ENCODE data around the gene EPHA4. TPM values are rescaled to one million over a fixed set of nuclear protein-coding genes. Genes with fewer than 3 reads are reported as not detected.

Gene EPHA4
- polyA plus RNA-seq, 2 of the 4 experiments (the other 2 are of a cell fraction), result 0.54 to 1.1 TPM

DNA sequence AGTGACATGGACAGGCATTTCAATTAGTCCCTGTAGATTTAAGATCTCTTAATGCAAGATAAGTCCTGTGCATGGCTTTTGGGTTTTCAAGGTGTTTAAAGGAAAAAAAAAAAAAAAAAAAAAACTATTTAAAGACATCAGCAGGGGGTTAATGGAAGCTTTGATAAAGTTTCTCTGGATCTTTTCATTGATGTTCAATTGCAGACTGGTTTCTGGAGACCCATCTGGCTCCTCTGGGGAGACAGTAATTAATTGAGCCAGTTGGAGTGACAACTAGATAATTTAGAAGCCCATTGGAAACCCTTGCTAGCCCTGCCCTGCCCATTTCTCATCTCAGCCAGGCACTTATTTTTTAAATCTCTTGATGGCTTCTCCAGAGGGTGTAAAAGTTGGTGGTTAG, 98.7 kb downstream of the EPHA4 start:
- ATAC-seq (no peak), DNase-seq (ENCODE audit: low read depth in 1 of 2, low spot score in 1 of 2) (no peak), FAIRE-seq (no peak)
- ChIA-PET CTCF (no interaction called here), POLR2A (no interaction called here)
- H3K27ac ChIP-seq, result no peak overlapping the region
- H3K4me2 ChIP-seq, result no peak overlapping the region
- no peaks in the 10 kb centered on the region for H3K9me3 ChIP-seq
- H3K4me1 ChIP-seq, result no peaks in the 10 kb centered on the region
- TF ChIP-seq TP53 (CRISPR knock-in tag; IDR thresholded peaks at IDR 0.05) (no peak), CTCF (IDR thresholded peaks at IDR 0.05) (no peak), CBX8 (IDR thresholded peaks at IDR 0.05) (no peak), CHD2 (IDR thresholded peaks at IDR 0.05; ENCODE audit: low read length, partially characterized antibody) (no peak), USF2 (IDR thresholded peaks at IDR 0.05) (no peak), JUNB (IDR thresholded peaks at IDR 0.05) (no peak), EP300 (IDR thresholded peaks at IDR 0.05) (no peak), EHF (CRISPR knock-in tag; IDR thresholded peaks at IDR 0.05) (no peak), FOSL2 (IDR thresholded peaks at IDR 0.05) (no peak), FOSL2 (CRISPR knock-in tag; IDR thresholded peaks at IDR 0.05) (no peak)
- no peak overlapping the region for H3K4me3 ChIP-seq

DNA sequence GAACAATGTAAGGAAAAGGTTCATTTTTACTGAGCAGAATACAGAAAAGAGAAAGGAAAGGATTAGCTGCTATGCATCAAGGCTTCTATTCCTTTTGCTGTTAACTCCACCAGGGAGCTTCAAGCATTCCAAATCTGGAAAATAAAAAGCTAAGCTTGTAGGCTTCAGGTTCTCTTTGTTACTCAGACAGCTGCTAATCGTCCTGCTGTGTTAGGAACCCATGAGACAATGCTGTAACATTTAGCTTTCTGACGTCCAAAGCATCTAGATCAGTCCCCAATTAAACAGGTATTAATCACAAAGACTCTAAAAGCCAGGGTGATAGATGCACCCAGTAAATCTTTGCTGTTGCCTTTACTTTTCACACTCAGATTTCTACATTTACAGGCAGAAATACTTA, 103.8 kb downstream of the EPHA4 start:
- POLR2A ChIA-PET, result no interaction called here
- FAIRE-seq, result no peak
- no peak overlapping the region for H3K4me3 ChIP-seq
- TF ChIP-seq JUN (IDR thresholded peaks at IDR 0.05), result no peak
- no peak for TF ChIP-seq SMC3 (IDR thresholded peaks at IDR 0.05)
- no peak for TF ChIP-seq KDM1A (IDR thresholded peaks at IDR 0.05; ENCODE audit: low read depth)
- no peak for TF ChIP-seq MAFK (IDR thresholded peaks at IDR 0.05; ENCODE audit: partially characterized antibody)
- TF ChIP-seq ZSCAN20 (CRISPR knock-in tag; IDR thresholded peaks at IDR 0.05), result no peak
- no peak for TF ChIP-seq HEYL (CRISPR knock-in tag; IDR thresholded peaks at IDR 0.05)
- no peak for TF ChIP-seq PHF8 (IDR thresholded peaks at IDR 0.05; ENCODE audit: borderline replicate concordance, low read depth)
- no peak for TF ChIP-seq POLR2A (IDR thresholded peaks at IDR 0.05; ENCODE audit: low read length)
- no peak for TF ChIP-seq RARB (CRISPR knock-in tag; IDR thresholded peaks at IDR 0.05)
- TF ChIP-seq FOSL2 (IDR thresholded peaks at IDR 0.05), result no peak
- TF ChIP-seq FOSL2 (CRISPR knock-in tag; IDR thresholded peaks at IDR 0.05), result no peak
- no peak for TF ChIP-seq HOXB13 (CRISPR knock-in tag; IDR thresholded peaks at IDR 0.05; ENCODE audit: low read depth)
- TF ChIP-seq MAZ (IDR thresholded peaks at IDR 0.05; ENCODE audit: borderline replicate concordance, low read depth, low read length), result no peak
- TF ChIP-seq, protein P1, sequence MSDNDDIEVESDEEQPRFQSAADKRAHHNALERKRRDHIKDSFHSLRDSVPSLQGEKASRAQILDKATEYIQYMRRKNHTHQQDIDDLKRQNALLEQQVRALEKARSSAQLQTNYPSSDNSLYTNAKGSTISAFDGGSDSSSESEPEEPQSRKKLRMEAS (IDR thresholded peaks at IDR 0.05), result no peak
- no peak for TF ChIP-seq CBX8 (IDR thresholded peaks at IDR 0.05)
- TF ChIP-seq RFX5 (IDR thresholded peaks at IDR 0.05), result no peak
- no peak for TF ChIP-seq FOXS1 (CRISPR knock-in tag; IDR thresholded peaks at IDR 0.05)
- H3K4me1 ChIP-seq, result no peaks in the 10 kb centered on the region
- 2% methylated on average over 2 of the region's 2 CpGs for WGBS (ENCODE audit: missing lambda C conversion rate)
- no peaks in the 10 kb centered on the region for H3K9me3 ChIP-seq
- no peak for ATAC-seq
- no peak for DNase-seq (ENCODE audit: low read depth in 1 of 2, low spot score in 1 of 2)
- H3K4me2 ChIP-seq, result no peak overlapping the region
- CTCF ChIA-PET, result no interaction called here
- no peak overlapping the region for H3K27ac ChIP-seq

- H3K9me3 ChIP-seq, result no peaks in the 10 kb centered on the region
- FAIRE-seq (no peak), DNase-seq (ENCODE audit: low read depth in 1 of 2, low spot score in 1 of 2) (no peak), ATAC-seq (no peak)
- H3K4me3 ChIP-seq, result no peak overlapping the region
- TF ChIP-seq BHLHE40 (IDR thresholded peaks at IDR 0.05; ENCODE audit: low read depth, low read length), result no peak
- no peak for TF ChIP-seq HES2 (IDR thresholded peaks at IDR 0.05)
- TF ChIP-seq FOSL2 (IDR thresholded peaks at IDR 0.05), result no peak
- TF ChIP-seq FOSL2 (CRISPR knock-in tag; IDR thresholded peaks at IDR 0.05), result no peak
- no peak for TF ChIP-seq POLR2A (IDR thresholded peaks at IDR 0.05; ENCODE audit: low read length)
- TF ChIP-seq ZC3H11A (IDR thresholded peaks at IDR 0.05), result no peak
- TF ChIP-seq JUN (IDR thresholded peaks at IDR 0.05), result no peak
- 5% methylated on average over 2 of the region's 2 CpGs for WGBS (ENCODE audit: missing lambda C conversion rate)
- H3K27ac ChIP-seq, result no peak overlapping the region
- no peak overlapping the region for H3K4me2 ChIP-seq
- ChIA-PET POLR2A (no interaction called here), CTCF (no interaction called here)
- no peaks in the 10 kb centered on the region for H3K4me1 ChIP-seq
Observed at GRCh38 chr2:221467610-221468009, 104.5 kb downstream of the EPHA4 start.
